ENCODE measurements around the gene SPRY2. TPM values are rescaled to one million over a fixed set of nuclear protein-coding genes. Genes with fewer than 3 reads are reported as not detected.

SPRY2 gene
- total and polyA plus RNA-seq, 2 of the 4 experiments (the other 2 are of a cell fraction), result 21.1 to 47.9 TPM

DNA sequence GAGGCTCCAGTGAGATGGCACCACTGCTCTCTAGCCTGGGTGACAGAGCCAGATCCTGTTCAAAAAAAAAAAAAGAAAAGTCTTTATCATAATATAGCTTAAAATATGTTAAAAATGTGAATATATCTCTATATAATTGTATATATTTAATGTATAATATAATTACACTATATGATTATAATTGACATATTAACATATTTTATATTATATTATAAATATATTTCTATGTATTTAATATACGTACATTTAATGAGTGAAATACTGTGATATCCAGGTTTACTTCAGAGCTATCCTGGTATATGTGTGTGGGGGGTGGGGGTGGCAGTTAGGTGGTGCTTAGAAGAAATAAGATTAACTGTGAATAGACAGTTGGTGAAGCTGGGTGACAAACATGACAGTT, 35.6 kb upstream of the SPRY2 start:
- no TSS peak for BruUV-seq (replicated peaks)
- dilution Hi-C loops (cut with HindIII; ENCODE audit: low sequenced_read_pairs, unreplicated experiment), result no loop called here
- ATAC-seq (ENCODE audit: low read depth) (no peak), DNase-seq (no peak)
- in situ Hi-C loops (cut with MboI; ENCODE audit: low sequenced_read_pairs), result no loop called here
- H4K5ac ChIP-seq (ENCODE audit: low read depth, low read length), result no peak overlapping the region
- no peaks in the 10 kb centered on the region for H3K79me1 ChIP-seq (ENCODE audit: low read depth in 1 of 2, low read length in 2 of 2)
- H3K23ac ChIP-seq (ENCODE audit: low read depth, low read length), result no peak overlapping the region
- H3K9ac ChIP-seq (ENCODE audit: low read depth, low read length), result no peak overlapping the region
- ChIA-PET CTCF (interaction anchor here (0.6 kb wide), 2 partner anchors 639 to 905 kb away, joined by 3 read pairs; no protein-coding TSS in a partner anchor), POLR2A (ENCODE audit: unreplicated experiment) (no interaction called here)
- H2AK5ac ChIP-seq (ENCODE audit: low read depth, low read length), result no peak overlapping the region
- H3K4me3 ChIP-seq (ENCODE audit: insufficient read depth, low read depth, low read length), result no peak overlapping the region
- H3K9me1 ChIP-seq (ENCODE audit: insufficient read depth, low read length), result no peaks in the 10 kb centered on the region
- H3K4ac ChIP-seq (ENCODE audit: low read depth, low read length), result no peak overlapping the region
- no peak overlapping the region for H2BK20ac ChIP-seq (ENCODE audit: low read depth, low read length)
- H3K56ac ChIP-seq (ENCODE audit: extremely low read depth, insufficient read depth, low read length), result no peak overlapping the region
- no peaks in the 10 kb centered on the region for H3K4me1 ChIP-seq (ENCODE audit: control insufficient read depth, insufficient read depth, low read length)
- no peak overlapping the region for H2BK15ac ChIP-seq (ENCODE audit: low read depth, low read length)
- no peak overlapping the region for H2BK120ac ChIP-seq (ENCODE audit: low read depth, low read length)
- no peaks in the 10 kb centered on the region for H3K9me3 ChIP-seq (ENCODE audit: control insufficient read depth, insufficient read depth, low read length)
- TF ChIP-seq RCOR1 (IDR thresholded peaks at IDR 0.05; ENCODE audit: insufficient replicate concordance, low read length) (no peak), MXI1 (IDR thresholded peaks at IDR 0.05; ENCODE audit: borderline replicate concordance, low read depth, low read length) (no peak), SMC3 (IDR thresholded peaks at IDR 0.05; ENCODE audit: low read depth, low read length) (no peak), NFE2L2 (IDR thresholded peaks at IDR 0.05; ENCODE audit: low read depth, low read length) (no peak), RAD21 (IDR thresholded peaks at IDR 0.05; ENCODE audit: low read length) (no peak), FOS (IDR thresholded peaks at IDR 0.05; ENCODE audit: low read depth, low read length) (no peak), RFX5 (IDR thresholded peaks at IDR 0.05; ENCODE audit: low read depth, low read length) (no peak), USF2 (IDR thresholded peaks at IDR 0.05; ENCODE audit: low read depth, low read length) (no peak), CEBPB (IDR thresholded peaks at IDR 0.05; ENCODE audit: low read depth, low read length) (no peak), MAZ (IDR thresholded peaks at IDR 0.05; ENCODE audit: borderline replicate concordance, low read depth, low read length) (no peak), CHD1 (IDR thresholded peaks at IDR 0.05; ENCODE audit: low read depth, low read length) (no peak)
- no peaks in the 10 kb centered on the region for H3K27me3 ChIP-seq (ENCODE audit: control insufficient read depth, insufficient read depth, low read length)
- no peak overlapping the region for H2BK5ac ChIP-seq (ENCODE audit: low read depth, low read length, poor library complexity, severe bottlenecking)
- no peak overlapping the region for H3K4me2 ChIP-seq (ENCODE audit: low read depth, low read length)
- no peak overlapping the region for H3K14ac ChIP-seq (replicated peaks; ENCODE audit: low read depth, low read length)
- H3K36me3 ChIP-seq (ENCODE audit: control insufficient read depth, insufficient read depth, low read length), result no peaks in the 10 kb centered on the region
- H4K8ac ChIP-seq (ENCODE audit: low read depth in 2 of 2, low read length in 2 of 2), result no peak overlapping the region
- H2AFZ ChIP-seq (replicated peaks; ENCODE audit: low read length, poor library complexity), result no peak overlapping the region
- intact Hi-C loops (cut with micrococcal nuclease), result no loop called here
- WGBS, 2 experiments (ENCODE audit: extremely low coverage in 2 of 2, insufficient read length in 1 of 2), result no CpG with 5 or more reads among the region's 1 CpG
- H2AK9ac ChIP-seq (replicated peaks; ENCODE audit: low read depth, low read length, poor library complexity), result no peak overlapping the region
- no peaks in the 10 kb centered on the region for H4K20me1 ChIP-seq (ENCODE audit: insufficient read depth, low read length)
- H3K27ac ChIP-seq (ENCODE audit: insufficient read depth, low read length), result no peak overlapping the region
- no peak overlapping the region for H3K18ac ChIP-seq (ENCODE audit: low read depth, low read length)
- H4K91ac ChIP-seq (ENCODE audit: insufficient read depth, low read depth, low read length), result no peak overlapping the region
